Measurements from ENCODE around the gene HGD. TPM values are rescaled to one million over a fixed set of nuclear protein-coding genes. Genes with fewer than 3 reads are reported as not detected.
"Not testable (repeated sequence)": the region's sequence is repeated elsewhere in the genome, so short reads cannot be mapped to it uniquely, and the experiment has no call there.

Gene HGD
- total RNA-seq, 4 donors from 2014 or later, result 1.7 to 5.1 (median 2.1) TPM; not detected in 1

DNA sequence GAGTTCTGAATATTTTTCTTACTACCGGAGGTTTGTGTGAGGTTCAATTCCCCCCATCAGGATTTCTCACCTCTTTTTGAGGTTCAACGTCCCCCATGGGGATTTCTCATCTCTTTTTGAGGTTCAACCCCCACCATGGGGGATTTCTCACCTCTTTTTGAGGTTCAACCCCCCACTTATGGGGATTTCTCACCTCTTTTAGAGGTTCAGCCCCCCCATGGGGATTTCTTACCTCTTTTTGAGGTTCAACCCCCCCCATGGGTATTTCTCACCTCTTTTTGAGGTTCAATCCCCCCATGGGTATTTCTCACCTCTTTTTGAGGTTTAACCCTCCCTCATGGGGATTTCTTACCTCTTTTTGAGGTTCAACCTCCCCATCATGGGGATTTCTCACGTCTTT is 59.6 kb downstream of the HGD start:
- Histone ChIP-seq H3K9me3 (peaks cover 10% of the 10 kb centered on the region), H3K4me3 (no peak overlapping the region), H3K27ac (no peak overlapping the region), H3K27me3 (no peaks in the 10 kb centered on the region), H3K36me3 (no peaks in the 10 kb centered on the region), H3K4me1 (no peaks in the 10 kb centered on the region)
- TF ChIP-seq EP300 (IDR thresholded peaks at IDR 0.05), result no peak
- TF ChIP-seq POLR2A (IDR thresholded peaks at IDR 0.05), result no peak
- TF ChIP-seq, protein P1, sequence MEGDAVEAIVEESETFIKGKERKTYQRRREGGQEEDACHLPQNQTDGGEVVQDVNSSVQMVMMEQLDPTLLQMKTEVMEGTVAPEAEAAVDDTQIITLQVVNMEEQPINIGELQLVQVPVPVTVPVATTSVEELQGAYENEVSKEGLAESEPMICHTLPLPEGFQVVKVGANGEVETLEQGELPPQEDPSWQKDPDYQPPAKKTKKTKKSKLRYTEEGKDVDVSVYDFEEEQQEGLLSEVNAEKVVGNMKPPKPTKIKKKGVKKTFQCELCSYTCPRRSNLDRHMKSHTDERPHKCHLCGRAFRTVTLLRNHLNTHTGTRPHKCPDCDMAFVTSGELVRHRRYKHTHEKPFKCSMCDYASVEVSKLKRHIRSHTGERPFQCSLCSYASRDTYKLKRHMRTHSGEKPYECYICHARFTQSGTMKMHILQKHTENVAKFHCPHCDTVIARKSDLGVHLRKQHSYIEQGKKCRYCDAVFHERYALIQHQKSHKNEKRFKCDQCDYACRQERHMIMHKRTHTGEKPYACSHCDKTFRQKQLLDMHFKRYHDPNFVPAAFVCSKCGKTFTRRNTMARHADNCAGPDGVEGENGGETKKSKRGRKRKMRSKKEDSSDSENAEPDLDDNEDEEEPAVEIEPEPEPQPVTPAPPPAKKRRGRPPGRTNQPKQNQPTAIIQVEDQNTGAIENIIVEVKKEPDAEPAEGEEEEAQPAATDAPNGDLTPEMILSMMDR (IDR thresholded peaks at IDR 0.05), result no peak
- TF ChIP-seq POLR2AphosphoS5 (IDR thresholded peaks at IDR 0.05), result no peak
- WGBS, result 90% methylated on average over 3 of the region's 3 CpGs
- DNase-seq (ENCODE audit: low spot score in 2 of 2), result no peak

DNA sequence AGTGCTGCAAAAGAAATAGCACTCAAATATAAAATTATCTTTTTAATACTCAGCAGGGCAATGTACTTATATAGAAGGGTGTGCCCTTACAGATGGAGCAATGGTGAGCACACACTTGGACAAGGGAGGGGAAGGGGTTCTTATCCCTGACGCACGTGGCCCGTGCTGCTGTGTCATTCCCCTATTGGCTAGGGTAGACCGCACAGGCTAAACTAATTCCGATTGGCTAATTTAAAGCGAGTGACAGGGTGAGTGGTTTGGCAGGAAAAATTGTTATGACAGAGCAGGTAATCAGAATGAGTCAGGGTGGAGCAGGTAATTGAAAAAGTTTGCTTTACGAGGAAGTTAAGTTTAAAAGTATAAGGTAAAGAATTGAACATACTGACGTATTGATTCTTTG is 65.3 kb downstream of the HGD start:
- H3K4me3 ChIP-seq; H3K9me3 ChIP-seq; H3K27ac ChIP-seq; H3K27me3 ChIP-seq; H3K4me1 ChIP-seq; H3K36me3 ChIP-seq; DNase-seq (ENCODE audit: low spot score in 2 of 2): not testable (repeated sequence)
- WGBS, result 61% methylated on average over 8 of the region's 8 CpGs

DNA sequence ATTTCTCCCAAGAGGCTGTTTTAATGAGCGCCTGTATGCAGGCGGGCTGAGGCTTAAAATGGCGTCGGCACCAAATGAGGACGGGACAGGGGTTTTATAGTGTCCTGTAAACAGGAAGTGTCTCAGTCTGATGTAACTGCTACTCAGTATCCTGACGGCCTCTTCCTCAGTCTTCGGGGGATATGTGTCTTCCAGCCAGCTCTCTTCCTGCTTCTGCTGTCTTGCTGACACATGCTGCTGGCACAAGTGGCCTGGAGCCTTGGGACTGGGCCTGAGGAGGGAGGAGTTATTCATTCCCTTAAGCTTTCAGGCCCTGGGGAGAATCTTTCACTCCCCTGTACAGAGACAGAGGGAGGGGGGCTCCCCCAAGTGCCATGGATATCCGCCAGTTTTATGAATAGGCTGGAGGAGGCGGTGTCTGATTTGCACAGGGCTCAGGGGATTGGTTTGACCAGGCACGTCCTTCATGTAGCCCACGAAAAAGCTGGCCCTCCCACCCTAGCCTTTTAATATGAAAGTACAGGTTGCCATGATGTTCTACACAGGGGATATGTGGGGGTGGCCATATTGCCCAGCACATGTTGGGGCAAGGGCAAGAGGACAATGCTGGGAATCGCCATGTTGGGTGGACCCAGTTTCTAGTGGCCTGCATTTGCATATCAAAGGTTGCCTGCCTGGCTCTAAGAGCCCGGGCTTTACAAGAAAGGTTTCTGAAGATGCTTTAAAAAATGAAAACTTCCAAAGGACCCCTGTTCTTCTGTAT is 66.0 kb downstream of the HGD start:
- no peak overlapping the region for H3K27ac ChIP-seq
- no peaks in the 10 kb centered on the region for H3K27me3 ChIP-seq
- no peaks in the 10 kb centered on the region for H3K9me3 ChIP-seq
- peak in 1 of 2 donors; percentile 76 for DNase-seq (ENCODE audit: low spot score in 2 of 2)
- H3K4me1 ChIP-seq, result no peaks in the 10 kb centered on the region
- peak in 1 of 2 donors; percentile 20 for TF ChIP-seq POLR2A (IDR thresholded peaks at IDR 0.05)
- TF ChIP-seq, protein P1 (IDR thresholded peaks at IDR 0.05), result no peak
- H3K36me3 ChIP-seq, result no peaks in the 10 kb centered on the region
- no peak overlapping the region for H3K4me3 ChIP-seq
- WGBS, result 55% methylated on average over 13 of the region's 13 CpGs

DNA sequence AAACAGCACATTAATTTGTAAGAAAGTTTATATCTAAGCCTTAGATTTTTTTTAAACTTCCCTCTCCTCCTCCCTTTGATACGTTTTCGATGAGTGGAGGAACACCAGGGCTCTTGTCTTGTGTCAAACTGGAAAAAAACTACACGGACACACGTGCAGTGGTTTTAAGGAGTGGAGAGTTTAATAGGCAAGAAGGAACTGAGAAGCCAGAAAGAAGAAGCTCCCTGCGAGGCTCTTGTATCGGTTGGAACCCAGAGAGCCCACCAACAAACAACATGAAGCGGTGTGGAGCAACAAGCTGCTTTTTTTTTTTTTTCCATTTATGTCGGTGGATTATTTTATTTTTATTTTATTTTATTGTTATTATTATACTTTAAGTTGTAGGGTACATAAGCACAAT is 67.3 kb downstream of the HGD start:
- TF ChIP-seq POLR2AphosphoS5 (IDR thresholded peaks at IDR 0.05) (no peak), EP300 (IDR thresholded peaks at IDR 0.05) (no peak)
- TF ChIP-seq, protein P1 (IDR thresholded peaks at IDR 0.05), result no peak
- Histone ChIP-seq H3K36me3 (no peaks in the 10 kb centered on the region), H3K9me3 (no peaks in the 10 kb centered on the region), H3K27me3 (no peaks in the 10 kb centered on the region), H3K27ac (no peak overlapping the region), H3K4me3 (no peak overlapping the region), H3K4me1 (no peaks in the 10 kb centered on the region)
- no peak for DNase-seq (ENCODE audit: low spot score in 2 of 2)
- 71% methylated on average over 8 of the region's 8 CpGs for WGBS

DNA sequence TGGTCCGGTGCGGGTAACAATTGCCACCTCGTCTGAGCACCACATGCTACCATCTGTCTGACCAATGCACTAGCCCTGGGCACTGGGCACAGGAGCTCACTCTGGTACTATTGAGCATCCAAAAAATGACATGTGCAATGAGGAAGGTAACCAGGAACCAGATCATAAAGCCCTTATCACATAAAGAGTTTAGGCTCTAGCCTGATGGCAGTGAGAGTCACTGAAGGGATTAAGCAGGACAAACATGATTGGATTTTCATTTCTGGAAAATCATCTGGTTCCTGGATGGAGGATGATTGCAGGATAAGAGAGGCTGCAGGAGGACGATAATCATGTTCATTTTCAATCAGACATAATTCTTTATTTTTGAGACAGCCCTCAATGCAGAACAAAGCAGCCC is 73.5 kb downstream of the HGD start:
- TF ChIP-seq POLR2AphosphoS5 (IDR thresholded peaks at IDR 0.05) (no peak), EP300 (IDR thresholded peaks at IDR 0.05) (no peak), POLR2A (IDR thresholded peaks at IDR 0.05) (no peak)
- TF ChIP-seq, protein P1 (IDR thresholded peaks at IDR 0.05), result no peak
- H3K4me3 ChIP-seq, result no peak overlapping the region
- DNase-seq (ENCODE audit: low spot score in 2 of 2), result no peak
- 82% methylated on average over 4 of the region's 4 CpGs for WGBS
- no peaks in the 10 kb centered on the region for H3K36me3 ChIP-seq
- H3K4me1 ChIP-seq, result no peaks in the 10 kb centered on the region
- no peak overlapping the region for H3K27ac ChIP-seq
- no peaks in the 10 kb centered on the region for H3K27me3 ChIP-seq
- H3K9me3 ChIP-seq, result no peaks in the 10 kb centered on the region

DNA sequence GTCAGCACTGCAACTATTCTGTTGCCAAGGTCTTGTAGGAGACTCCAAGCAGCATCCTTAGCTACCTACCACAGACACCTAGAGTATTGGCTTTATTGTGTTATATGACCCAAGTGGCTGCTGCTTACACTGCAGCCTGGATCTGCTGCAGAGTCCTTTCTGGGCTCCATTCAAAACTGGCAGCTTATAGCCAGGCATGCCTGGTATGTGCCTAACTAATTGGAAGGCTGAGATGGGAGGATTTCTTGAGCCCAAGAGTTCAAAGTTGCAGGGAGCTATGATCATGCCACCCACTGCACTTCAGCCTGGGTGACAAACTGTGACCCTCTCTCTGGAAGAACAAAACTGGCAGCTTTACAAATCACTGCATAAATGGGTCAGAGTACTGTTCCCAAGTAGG is 77.3 kb downstream of the HGD start:
- Histone ChIP-seq H3K4me3 (no peak overlapping the region), H3K27ac (no peak overlapping the region), H3K27me3 (no peaks in the 10 kb centered on the region), H3K4me1 (no peaks in the 10 kb centered on the region), H3K9me3 (no peaks in the 10 kb centered on the region), H3K36me3 (peaks cover 23% of the 10 kb centered on the region)
- no peak for DNase-seq (ENCODE audit: low spot score in 2 of 2)
- TF ChIP-seq POLR2A (IDR thresholded peaks at IDR 0.05), result no peak
- no peak for TF ChIP-seq EP300 (IDR thresholded peaks at IDR 0.05)
- TF ChIP-seq POLR2AphosphoS5 (IDR thresholded peaks at IDR 0.05), result no peak
- TF ChIP-seq, protein P1 (IDR thresholded peaks at IDR 0.05), result no peak
